ENCODE data around the gene UGT1A5. TPM values are rescaled to one million over a fixed set of nuclear protein-coding genes. Genes with fewer than 3 reads are reported as not detected.

The UGT1A5 gene
- total RNA-seq, 1 experiment from 2014 or later: not detected

Other genes with a start within 250 kb of the UGT1A5 start
- gene USP40, start 146.1 kb upstream of the UGT1A5 start, total RNA-seq (2014; rRNA removed; shearing (Covaris generic)): 12.2 and 20.6 TPM in 2 replicates
- not detected in 2 replicates for gene UGT1A8, start 95.3 kb upstream of the UGT1A5 start, total RNA-seq (2014; rRNA removed; shearing (Covaris generic))
- not detected in 2 replicates for gene UGT1A10, start 76.5 kb upstream of the UGT1A5 start, total RNA-seq (2014; rRNA removed; shearing (Covaris generic))
- 0.10 TPM in 1 of 2 replicates, not detected in the other for gene UGT1A9, start 41.0 kb upstream of the UGT1A5 start, total RNA-seq (2014; rRNA removed; shearing (Covaris generic))
- not detected in 2 replicates for gene UGT1A7, start 31.0 kb upstream of the UGT1A5 start, total RNA-seq (2014; rRNA removed; shearing (Covaris generic))
- 2.6 and 3.1 TPM in 2 replicates for gene UGT1A6, start 20.0 kb upstream of the UGT1A5 start, total RNA-seq (2014; rRNA removed; shearing (Covaris generic))
- gene UGT1A4, start 5.8 kb downstream of the UGT1A5 start, total RNA-seq (2014; rRNA removed; shearing (Covaris generic)): 0.04 TPM in 1 of 2 replicates, not detected in the other
- not detected in 2 replicates for gene UGT1A3, start 16.1 kb downstream of the UGT1A5 start, total RNA-seq (2014; rRNA removed; shearing (Covaris generic))
- 0.25 and 0.45 TPM in 2 replicates for gene UGT1A1, start 47.4 kb downstream of the UGT1A5 start, total RNA-seq (2014; rRNA removed; shearing (Covaris generic))
- 0.02 TPM in 1 of 2 replicates, not detected in the other for gene MROH2A, start 65.4 kb downstream of the UGT1A5 start, total RNA-seq (2014; rRNA removed; shearing (Covaris generic))
- gene HJURP, start 141.6 kb downstream of the UGT1A5 start, total RNA-seq (2014; rRNA removed; shearing (Covaris generic)): 83.4 and 105 TPM in 2 replicates
- gene TRPM8, start 204.5 kb downstream of the UGT1A5 start, total RNA-seq (2014; rRNA removed; shearing (Covaris generic)): 1.3 and 7.6 TPM in 2 replicates

Data from H4 (cell line).